HepG2 (cell line): ENCODE results near the gene PCYT2. TPM values are rescaled to one million over a fixed set of nuclear protein-coding genes. Genes with fewer than 3 reads are reported as not detected.

ENCODE experiments used
- AGO1 ChIP-seq: fragments of 200-400 bp; formaldehyde crosslinking; IDR thresholded peaks from 2 replicates; pipeline ENCODE4 v1.6.1; 2017; ENCODE audit warnings: mild to moderate bottlenecking, low read depth, low read length, moderate library complexity; ENCODE audit not compliant: poor library complexity, severe bottlenecking
- CCDC6 ChIP-seq: sonication (generic); formaldehyde crosslinking; IDR thresholded peaks from 2 replicates; pipeline ENCODE4 v1.8.1; 2022; ENCODE audit warnings: mild to moderate bottlenecking, missing genetic modification reagents, moderate library complexity
- CHD4 ChIP-seq: fragments of 200-600 bp; sonication (generic); IDR thresholded peaks from 2 replicates; pipeline ENCODE4 v1.7.0; 2017; ENCODE audit warnings: mild to moderate bottlenecking, low read length, borderline replicate concordance
- DNMT1 ChIP-seq: sonication (generic); formaldehyde crosslinking; IDR thresholded peaks from 2 replicates; pipeline ENCODE4 v1.5.1; 2020; ENCODE audit warnings: mild to moderate bottlenecking, missing genetic modification reagents
- ELF3 ChIP-seq: IDR thresholded peaks from 2 replicates; pipeline ENCODE4 v1.6.1; 2016; ENCODE audit warnings: missing genetic modification reagents, missing compliant biosample characterization
- FOXO1 ChIP-seq: sonication (generic); formaldehyde crosslinking; IDR thresholded peaks from 2 replicates; pipeline ENCODE4 v1.4.0; 2020; ENCODE audit warnings: missing genetic modification reagents
- GLI4 ChIP-seq: sonication (generic); formaldehyde crosslinking; IDR thresholded peaks from 2 replicates; pipeline ENCODE4 v1.5.1; 2020; ENCODE audit warnings: missing genetic modification reagents, mild to moderate bottlenecking, moderate library complexity, borderline replicate concordance
- GTF2F1 ChIP-seq: fragments of 150-350 bp; IDR thresholded peaks from 2 replicates; pipeline ENCODE4 v1.6.1; 2014; ENCODE audit warnings: low read length
- JDP2 ChIP-seq: sonication (generic); formaldehyde crosslinking; IDR thresholded peaks from 2 replicates; pipeline ENCODE4 v1.8.1; 2022; ENCODE audit warnings: missing genetic modification reagents, borderline replicate concordance
- MAF1 ChIP-seq: sonication (generic); formaldehyde crosslinking; IDR thresholded peaks from 2 replicates; pipeline ENCODE4 v1.5.0; 2020; ENCODE audit warnings: missing genetic modification reagents, borderline replicate concordance
- MAFK ChIP-seq, 2 experiments: IDR thresholded peaks in 1 of 2; conservative IDR thresholded peaks in 1 of 2; 2 replicates each; pipeline ENCODE4 v1.6.1; 2011; ENCODE audit warnings: improper control_type of control experiment in 2 of 2, low read length in 2 of 2
- MTA3 ChIP-seq: sonication (generic); formaldehyde crosslinking; IDR thresholded peaks from 2 replicates; pipeline ENCODE4 v1.4.0; 2020; ENCODE audit warnings: missing genetic modification reagents
- NFIC ChIP-seq: IDR thresholded peaks from 2 replicates; pipeline ENCODE4 v1.6.1; 2012; ENCODE audit warnings: mild to moderate bottlenecking, low read length, inconsistent platforms
- NONO ChIP-seq, 2 experiments: fragments of 450-650 bp in 1 of 2; sonication (generic) in 1 of 2; formaldehyde crosslinking in 1 of 2; IDR thresholded peaks in 1 of 2; conservative IDR thresholded peaks in 1 of 2; 2 replicates each; pipeline versions ENCODE4 v1.6.1 to v1.8.0; 2017 to 2022; ENCODE audit warnings: mild to moderate bottlenecking in 1 of 2, missing genetic modification reagents in 1 of 2, moderate library complexity in 1 of 2
- PAWR ChIP-seq: sonication (generic); formaldehyde crosslinking; IDR thresholded peaks from 2 replicates; pipeline ENCODE4 v1.4.0; 2020; ENCODE audit warnings: missing genetic modification reagents, mild to moderate bottlenecking, borderline replicate concordance
- POLR2AphosphoS2 ChIP-seq: IDR thresholded peaks from 2 replicates; pipeline ENCODE4 v1.6.1; 2011; ENCODE audit warnings: low read depth, low read length, improper control_type of control experiment
- SMC3 ChIP-seq: IDR thresholded peaks from 2 replicates; pipeline ENCODE4 v1.6.1; 2011; ENCODE audit warnings: low read length, improper control_type of control experiment
- SSRP1 ChIP-seq: IDR thresholded peaks from 2 replicates; pipeline ENCODE4 v1.6.1; 2016; ENCODE audit warnings: control low read depth
- ZBTB20 ChIP-seq: sonication (generic); formaldehyde crosslinking; IDR thresholded peaks from 2 replicates; pipeline ENCODE4 v1.8.1; 2023; ENCODE audit warnings: missing genetic modification reagents, low read depth, mild to moderate bottlenecking, borderline replicate concordance
- ZNF17 ChIP-seq: sonication (generic); formaldehyde crosslinking; IDR thresholded peaks from 2 replicates; pipeline ENCODE4 v1.5.0; 2020; ENCODE audit warnings: mild to moderate bottlenecking, missing genetic modification reagents
- ZNF296 ChIP-seq: sonication (generic); formaldehyde crosslinking; conservative IDR thresholded peaks from 2 replicates; pipeline ENCODE4 v1.5.0; 2020; ENCODE audit warnings: mild to moderate bottlenecking, missing genetic modification reagents
- ZNF33A ChIP-seq: sonication (generic); formaldehyde crosslinking; IDR thresholded peaks from 2 replicates; pipeline ENCODE4 v1.5.1; 2020; ENCODE audit warnings: missing genetic modification reagents, mild to moderate bottlenecking, moderate library complexity, borderline replicate concordance
- ZNF720 ChIP-seq: sonication (generic); formaldehyde crosslinking; IDR thresholded peaks from 2 replicates; pipeline ENCODE4 v1.4.0; 2020; ENCODE audit warnings: missing genetic modification reagents
- ZNF761 ChIP-seq: sonication (generic); formaldehyde crosslinking; conservative IDR thresholded peaks from 2 replicates; pipeline ENCODE4 v1.4.0; 2020; ENCODE audit warnings: mild to moderate bottlenecking, missing genetic modification reagents
- ZNF776 ChIP-seq: sonication (generic); formaldehyde crosslinking; IDR thresholded peaks from 2 replicates; pipeline ENCODE4 v1.4.0; 2020; ENCODE audit warnings: mild to moderate bottlenecking, missing genetic modification reagents
- ZNF777 ChIP-seq: sonication (generic); formaldehyde crosslinking; IDR thresholded peaks from 2 replicates; pipeline ENCODE4 v1.4.0; 2020; ENCODE audit warnings: missing genetic modification reagents
- ZNF782 ChIP-seq: sonication (generic); formaldehyde crosslinking; IDR thresholded peaks from 2 replicates; pipeline ENCODE4 v1.4.0; 2020; ENCODE audit warnings: missing genetic modification reagents, mild to moderate bottlenecking, borderline replicate concordance
- ZZZ3 ChIP-seq: sonication (generic); formaldehyde crosslinking; IDR thresholded peaks from 2 replicates; pipeline ENCODE4 v1.4.0; 2020; ENCODE audit warnings: missing genetic modification reagents, mild to moderate bottlenecking, borderline replicate concordance
- polyA plus RNA-seq, 8 experiments: library from polyadenylated mRNA; depleted of rRNA in 3 of 8; stranded (reverse) in 7 of 8; unstranded in 1 of 8; fragments of >200 nt; fragmentation: Illumina TruSeq in 4 of 8; extraction: Trizol in 4 of 8; gene quantifications; 2 replicates each; pipeline versions ENCODE4 v1.2.1 to v1.2.3, GENCODE V29; 2011 to 2016; ENCODE audit warnings: low read depth in 4 of 8, missing spikeins in 1 of 8, mixed read lengths in 1 of 8; ENCODE audit not compliant: insufficient read depth in 1 of 8
- total RNA-seq, 5 experiments: library from RNA; depleted of rRNA; stranded (reverse); fragments of >200 nt; fragmentation: Illumina TruSeq; extraction: Trizol; gene quantifications; 2 replicates each; pipeline ENCODE4 v1.2.3, GENCODE V29; 2016; ENCODE audit warnings: low read depth in 1 of 5
- TF ChIP-seq, protein P1 (sequence below): sonication (generic); formaldehyde crosslinking; IDR thresholded peaks from 2 replicates; pipeline ENCODE4 v1.5.0; 2020; ENCODE audit warnings: mild to moderate bottlenecking, missing genetic modification reagents, borderline replicate concordance

The PCYT2 gene
- total and polyA plus RNA-seq, 2 of the 13 experiments (the other 11 are each of a cell fraction or from before 2014, with no cell fraction given): 147 to 297 TPM

DNA sequence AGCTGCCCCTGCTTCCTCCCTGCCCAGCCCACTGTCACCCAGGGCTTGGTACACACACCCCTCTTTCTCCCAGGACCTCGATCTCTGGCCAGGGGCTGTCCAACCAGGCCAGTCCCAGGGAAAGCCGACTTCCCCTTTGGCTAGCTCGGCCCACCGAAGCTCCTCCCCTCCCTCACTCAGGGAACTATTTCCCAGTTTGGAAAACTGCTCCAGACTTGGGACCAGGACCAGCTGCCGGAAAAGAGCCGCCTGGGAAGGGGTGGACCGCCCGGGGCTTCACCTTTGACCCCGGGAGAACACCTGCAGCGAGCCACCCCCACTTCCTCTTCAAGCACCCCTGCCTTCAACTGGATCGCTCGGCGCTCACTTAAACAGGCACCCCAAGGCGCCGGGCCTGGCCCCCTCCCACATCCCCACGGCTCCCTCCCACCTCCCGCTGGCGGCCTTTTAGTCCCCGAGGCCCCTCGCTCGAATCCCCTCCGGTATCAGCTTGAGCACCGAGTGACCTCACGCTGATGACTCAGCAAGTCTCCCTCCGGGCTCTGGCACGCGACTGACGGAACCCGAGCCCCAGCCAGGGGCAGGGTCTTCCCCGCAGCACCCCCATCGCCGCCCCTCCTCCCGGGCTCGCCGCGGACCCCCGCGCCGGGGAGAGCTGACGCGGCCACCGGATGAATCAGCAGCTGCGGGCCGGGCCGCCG, 15.4 kb upstream of the PCYT2 start (continued):
- TF ChIP-seq ZNF17 (CRISPR knock-in tag) (no peak), ZNF777 (CRISPR knock-in tag) (peak; percentile 49; the same call in 1 of the 2 replicates), NFIC (no peak), AGO1 (peak; percentile 67), MAF1 (CRISPR knock-in tag) (peak; percentile 67; the same call in 1 of the 2 replicates), ZNF296 (CRISPR knock-in tag) (no peak), MTA3 (CRISPR knock-in tag) (no peak), ZBTB20 (CRISPR knock-in tag) (no peak), JDP2 (CRISPR knock-in tag) (no peak; the same call in 1 of the 2 replicates), CCDC6 (CRISPR knock-in tag) (no peak), GTF2F1 (no peak), ZNF761 (CRISPR knock-in tag) (no peak), GLI4 (CRISPR knock-in tag) (no peak), SMC3 (no peak; the same call in 1 of the 2 replicates), PAWR (CRISPR knock-in tag) (no peak), ZNF720 (no peak), NONO (IDR thresholded peaks at IDR 0.05) (no peak), NONO (CRISPR knock-in tag; conservative IDR thresholded peaks at IDR 0.05) (peak; percentile 63), MAFK (conservative IDR thresholded peaks at IDR 0.05 in 1 of 2, IDR thresholded peaks at IDR 0.05 in 1 of 2; ENCODE audit: low read length in 2 of 2) (peak; percentile 95 to 99), ZNF776 (CRISPR knock-in tag) (no peak; the same call in 1 of the 2 replicates), ELF3 (CRISPR knock-in tag) (peak; percentile 90), ZNF33A (CRISPR knock-in tag) (no peak), SSRP1 (CRISPR knock-in tag) (no peak), ZNF782 (CRISPR knock-in tag) (no peak; the same call in 1 of the 2 replicates), CHD4 (no peak), POLR2AphosphoS2 (no peak), DNMT1 (CRISPR knock-in tag) (no peak), FOXO1 (no peak; the same call in 1 of the 2 replicates), ZZZ3 (no peak)
- TF ChIP-seq, protein P1, sequence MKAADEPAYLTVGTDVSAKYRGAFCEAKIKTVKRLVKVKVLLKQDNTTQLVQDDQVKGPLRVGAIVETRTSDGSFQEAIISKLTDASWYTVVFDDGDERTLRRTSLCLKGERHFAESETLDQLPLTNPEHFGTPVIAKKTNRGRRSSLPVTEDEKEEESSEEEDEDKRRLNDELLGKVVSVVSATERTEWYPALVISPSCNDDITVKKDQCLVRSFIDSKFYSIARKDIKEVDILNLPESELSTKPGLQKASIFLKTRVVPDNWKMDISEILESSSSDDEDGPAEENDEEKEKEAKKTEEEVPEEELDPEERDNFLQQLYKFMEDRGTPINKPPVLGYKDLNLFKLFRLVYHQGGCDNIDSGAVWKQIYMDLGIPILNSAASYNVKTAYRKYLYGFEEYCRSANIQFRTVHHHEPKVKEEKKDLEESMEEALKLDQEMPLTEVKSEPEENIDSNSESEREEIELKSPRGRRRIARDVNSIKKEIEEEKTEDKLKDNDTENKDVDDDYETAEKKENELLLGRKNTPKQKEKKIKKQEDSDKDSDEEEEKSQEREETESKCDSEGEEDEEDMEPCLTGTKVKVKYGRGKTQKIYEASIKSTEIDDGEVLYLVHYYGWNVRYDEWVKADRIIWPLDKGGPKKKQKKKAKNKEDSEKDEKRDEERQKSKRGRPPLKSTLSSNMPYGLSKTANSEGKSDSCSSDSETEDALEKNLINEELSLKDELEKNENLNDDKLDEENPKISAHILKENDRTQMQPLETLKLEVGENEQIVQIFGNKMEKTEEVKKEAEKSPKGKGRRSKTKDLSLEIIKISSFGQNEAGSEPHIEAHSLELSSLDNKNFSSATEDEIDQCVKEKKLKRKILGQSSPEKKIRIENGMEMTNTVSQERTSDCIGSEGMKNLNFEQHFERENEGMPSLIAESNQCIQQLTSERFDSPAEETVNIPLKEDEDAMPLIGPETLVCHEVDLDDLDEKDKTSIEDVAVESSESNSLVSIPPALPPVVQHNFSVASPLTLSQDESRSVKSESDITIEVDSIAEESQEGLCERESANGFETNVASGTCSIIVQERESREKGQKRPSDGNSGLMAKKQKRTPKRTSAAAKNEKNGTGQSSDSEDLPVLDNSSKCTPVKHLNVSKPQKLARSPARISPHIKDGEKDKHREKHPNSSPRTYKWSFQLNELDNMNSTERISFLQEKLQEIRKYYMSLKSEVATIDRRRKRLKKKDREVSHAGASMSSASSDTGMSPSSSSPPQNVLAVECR (CRISPR knock-in tag): peak; percentile 94; the same call in 1 of the 2 replicates
